Mammary epithelial cell (primary cell): Measurements from ENCODE around the gene SDK1.

Experiments
- CTCF ChIP-seq, 2 donors: IDR thresholded peaks in 1 of 2; conservative IDR thresholded peaks in 1 of 2; 2 replicates each; pipeline ENCODE4 v1.5.1; 2011 to 2012; ENCODE audit warnings: inconsistent platforms in 2 of 2, low read length in 2 of 2, mild to moderate bottlenecking in 2 of 2, control low read depth in 1 of 2, low read depth in 1 of 2; ENCODE audit not compliant: insufficient read depth in 1 of 2; ENCODE audit errors: extremely low read depth in 1 of 2
- EZH2 ChIP-seq: IDR thresholded peaks from 2 replicates; pipeline ENCODE4 v1.6.1; 2012; ENCODE audit warnings: low read length, inconsistent platforms, borderline replicate concordance

- TF ChIP-seq CTCF (conservative IDR thresholded peaks at IDR 0.05 in 1 of 2, IDR thresholded peaks at IDR 0.05 in 1 of 2; ENCODE audit: extremely low read depth in 1 of 2, insufficient read depth in 1 of 2, low read depth in 1 of 2, low read length in 2 of 2) (no peak), EZH2 (no peak)
Observed at GRCh38 chr7:3426064-3426463, 125.0 kb downstream of the SDK1 start.
